Measurements from ENCODE around the gene BOC.

- no peak for TF ChIP-seq CEBPB (IDR thresholded peaks at IDR 0.05)
- TF ChIP-seq NFIC (IDR thresholded peaks at IDR 0.05): no peak
- TF ChIP-seq USF1 (IDR thresholded peaks at IDR 0.05): no peak
- no peak for TF ChIP-seq EGR1 (IDR thresholded peaks at IDR 0.05)
- no peak for TF ChIP-seq RAD21 (IDR thresholded peaks at IDR 0.05; ENCODE audit: low read depth)
- no peak for TF ChIP-seq TEAD4 (IDR thresholded peaks at IDR 0.05)
- TF ChIP-seq YY1 (IDR thresholded peaks at IDR 0.05; ENCODE audit: low read depth): no peak
- TF ChIP-seq TAF1 (IDR thresholded peaks at IDR 0.05; ENCODE audit: low read depth): no peak
- no peak for TF ChIP-seq REST (IDR thresholded peaks at IDR 0.05; ENCODE audit: low read depth)
- no peak for TF ChIP-seq EP300 (IDR thresholded peaks at IDR 0.05; ENCODE audit: borderline replicate concordance)
- TF ChIP-seq MAX (IDR thresholded peaks at IDR 0.05): no peak
Measured at GRCh38 chr3:113266738-113267137, 55.4 kb downstream of the BOC start.
